Activated CD4-positive, CD25-positive, alpha-beta regulatory T cell (primary cell): Measurements from ENCODE around the gene RNF166.

ENCODE experiments used
- DNase-seq, 4 experiments: peaks; one replicate each; lab custom pipeline; 2025; lab: John Stamatoyannopoulos, UW

Gene RNF166, protein sequence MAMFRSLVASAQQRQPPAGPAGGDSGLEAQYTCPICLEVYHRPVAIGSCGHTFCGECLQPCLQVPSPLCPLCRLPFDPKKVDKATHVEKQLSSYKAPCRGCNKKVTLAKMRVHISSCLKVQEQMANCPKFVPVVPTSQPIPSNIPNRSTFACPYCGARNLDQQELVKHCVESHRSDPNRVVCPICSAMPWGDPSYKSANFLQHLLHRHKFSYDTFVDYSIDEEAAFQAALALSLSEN

DNA sequence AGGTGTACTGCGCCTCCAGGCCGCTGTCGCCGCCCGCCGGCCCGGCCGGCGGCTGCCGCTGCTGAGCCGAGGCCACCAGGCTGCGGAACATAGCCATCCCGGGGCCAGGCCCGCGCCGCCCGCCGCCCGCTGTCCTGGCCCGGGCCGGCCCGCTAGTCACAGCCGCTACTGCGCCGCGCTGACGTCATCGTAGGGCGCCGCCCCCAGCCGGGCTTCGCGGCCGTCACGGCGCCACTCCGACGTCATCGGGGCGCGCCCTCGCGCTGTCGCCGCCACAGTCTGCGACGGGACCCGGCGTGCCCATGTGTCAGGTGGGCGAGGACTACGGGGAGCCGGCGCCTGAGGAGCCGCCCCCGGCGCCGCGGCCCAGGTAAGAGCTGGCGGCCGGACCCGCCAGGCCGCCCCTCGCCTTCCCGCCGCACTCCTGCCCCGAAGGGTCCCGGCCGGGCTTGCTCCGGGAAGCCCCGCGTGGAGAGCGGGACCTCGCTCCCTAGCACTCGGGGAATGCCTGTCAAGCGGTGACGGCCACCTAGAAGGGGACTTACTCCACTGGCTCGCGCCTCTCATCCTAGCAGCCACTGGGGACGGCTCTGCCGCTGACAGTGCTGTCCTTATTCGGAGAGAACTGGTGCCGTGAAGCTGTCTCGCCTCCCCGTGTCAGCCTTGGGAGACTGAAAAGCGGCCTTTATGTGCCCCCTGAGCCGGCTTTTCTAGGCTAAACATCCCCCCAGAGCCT is at the start of gene RNF166, which contains the start of gene CTU2:
TSS of gene RNF166 (minus strand) at position 180 of the 736 bp plus-strand sequence. CDS start at position 97, 83 bp downstream.
TSS of gene CTU2 (plus strand) at position 275 of the 736 bp plus-strand sequence. CDS start at position 303, 28 bp downstream.
- DNase-seq: peak; percentile 82 to 91 (median 88)

DNA sequence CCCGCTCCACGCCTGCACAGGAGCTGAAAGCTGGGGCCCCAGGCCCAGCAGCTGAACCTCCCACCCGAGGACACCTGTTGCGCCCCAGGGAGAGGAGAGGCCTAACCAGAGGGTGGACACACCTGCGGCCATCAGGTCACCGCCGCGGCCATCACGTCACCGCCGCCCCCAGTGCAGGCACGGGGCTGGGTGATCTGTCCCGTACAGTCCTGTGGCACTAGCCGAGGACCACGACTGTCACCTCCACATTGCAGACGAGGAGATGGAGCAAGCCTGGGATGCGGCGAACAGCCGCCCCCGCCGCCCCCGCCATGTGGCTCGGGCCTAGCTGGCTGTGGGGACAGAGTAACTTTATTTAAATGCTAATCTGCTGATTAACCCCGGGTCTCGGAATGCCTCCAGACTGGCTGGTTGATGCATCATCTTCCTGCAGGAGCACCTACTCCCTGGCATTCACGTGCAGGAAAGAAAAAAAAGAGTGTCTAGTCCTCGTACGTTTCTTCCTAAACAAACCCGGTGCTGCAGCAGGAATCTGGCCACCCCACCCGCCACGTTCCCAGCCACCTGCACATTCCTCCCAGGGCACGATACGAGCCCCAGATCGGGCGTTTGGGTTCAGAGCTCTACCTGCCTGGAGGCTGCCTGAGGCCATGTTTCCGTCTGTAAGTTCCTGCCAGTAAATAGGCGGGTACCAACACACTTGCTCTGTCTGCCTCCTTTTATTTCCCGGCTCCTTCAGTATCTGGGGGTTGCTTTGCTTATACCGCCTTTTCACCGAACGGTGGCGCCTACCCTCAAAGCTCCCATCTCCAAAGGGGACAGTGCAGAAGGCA is 48.9 kb upstream of the RNF166 start:
- DNase-seq: no peak

DNA sequence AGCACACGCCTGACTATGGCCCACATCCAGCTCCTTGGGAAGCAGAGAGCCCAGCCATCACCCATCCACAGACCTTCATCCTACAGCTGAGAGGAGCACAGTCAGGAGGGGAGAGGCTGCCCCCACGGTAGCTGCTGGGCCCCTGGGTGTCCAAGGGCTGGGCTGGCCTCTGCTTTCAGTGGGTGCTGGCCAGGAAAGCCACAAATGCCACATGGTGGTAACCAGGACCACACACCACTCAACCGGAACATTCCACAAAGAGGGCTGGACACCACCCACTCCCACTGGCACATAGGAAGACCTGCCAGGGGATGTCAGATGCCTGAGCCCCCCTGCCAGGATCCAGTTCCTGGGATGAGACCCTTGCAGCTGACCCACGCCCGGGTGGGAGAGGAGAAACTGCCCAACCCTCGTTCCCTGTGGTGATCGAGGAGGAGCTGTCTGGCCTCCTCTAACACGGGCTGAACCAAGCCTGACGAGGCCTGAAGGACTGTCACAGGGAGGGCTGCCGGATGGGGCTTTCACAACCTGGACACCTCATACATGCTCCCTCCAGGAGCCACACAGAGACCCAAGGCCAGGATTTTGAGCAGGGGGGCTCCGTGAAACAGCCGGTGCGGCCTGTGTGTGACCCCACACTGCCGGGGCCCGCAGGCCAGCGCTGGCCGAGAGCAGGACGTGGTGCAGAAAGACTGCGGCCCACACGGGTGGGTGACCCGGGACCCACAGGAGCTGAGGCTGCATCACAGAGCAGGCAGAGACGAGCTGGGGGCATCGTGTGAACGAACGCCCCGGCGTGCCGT is 48.1 kb upstream of the RNF166 start:
- no peak for DNase-seq

DNA sequence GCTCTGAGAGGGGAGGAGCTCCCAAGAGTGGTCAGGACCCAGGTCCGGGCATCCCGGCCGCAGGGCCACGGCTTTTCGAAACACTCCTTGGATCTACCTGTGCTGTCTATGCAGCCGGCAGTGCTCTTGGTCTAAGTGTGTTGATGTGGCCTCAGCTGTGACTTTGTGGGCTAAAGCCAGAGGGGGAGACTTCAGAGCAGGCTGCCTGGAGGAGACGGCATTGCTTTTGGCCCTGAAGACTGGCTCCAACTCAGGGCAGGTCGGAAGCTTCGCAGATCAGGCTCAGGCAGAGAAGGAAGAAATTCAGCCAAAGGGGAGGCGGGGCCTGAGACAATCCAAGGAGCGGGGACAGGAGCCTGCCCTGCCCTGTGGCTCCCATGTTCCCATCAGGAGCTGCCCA is 47.4 kb upstream of the RNF166 start:
- no peak for DNase-seq

DNA sequence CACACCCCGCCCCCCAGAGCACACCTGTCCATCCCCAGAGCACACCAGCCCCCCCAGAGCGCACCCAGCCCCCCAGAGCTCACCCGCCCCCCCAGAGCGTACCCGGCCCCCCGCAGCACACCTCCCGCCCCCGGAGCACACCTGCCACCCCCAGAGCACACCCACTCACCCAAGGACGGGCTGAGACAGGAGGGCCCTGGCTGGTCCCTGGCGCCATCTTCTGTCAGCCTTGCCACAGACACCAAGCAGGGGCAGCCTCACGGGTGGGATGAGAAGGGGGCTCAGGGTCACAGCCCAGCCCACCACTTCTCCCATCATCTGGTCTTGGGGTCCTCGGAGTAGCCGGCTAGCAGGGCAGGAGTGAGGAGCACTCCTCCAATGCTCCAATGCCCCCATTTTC is 47.0 kb upstream of the RNF166 start:
- no peak for DNase-seq

DNA sequence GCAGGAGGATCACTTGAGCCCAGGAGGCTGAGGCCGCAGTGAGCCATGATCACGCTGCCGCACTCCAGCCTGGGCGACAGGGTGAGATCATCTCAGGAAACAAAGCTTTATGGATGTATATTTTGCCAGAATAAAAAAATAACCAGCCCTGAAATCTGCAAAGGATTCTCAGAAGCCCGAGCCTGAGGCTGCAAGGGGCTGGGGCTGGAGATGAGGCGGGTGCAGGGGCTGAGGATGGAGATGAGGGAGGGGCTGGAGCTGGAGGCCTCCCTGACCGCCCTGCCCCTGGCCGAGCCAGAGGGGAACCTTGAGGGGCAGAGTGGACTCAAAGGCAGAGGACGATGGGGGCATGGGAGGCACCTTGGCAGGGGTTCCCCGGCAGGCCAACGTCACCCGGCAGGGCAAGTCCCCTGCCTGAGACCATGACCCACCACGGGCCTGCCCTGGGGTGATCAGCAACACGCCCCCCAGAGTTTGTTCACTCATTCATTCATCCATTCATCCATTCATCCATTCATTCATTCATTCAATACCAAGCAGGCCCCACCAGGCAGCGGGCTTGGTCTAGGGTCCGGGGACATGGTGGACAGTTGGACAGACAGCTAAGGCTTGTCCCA is 46.3 kb upstream of the RNF166 start:
- DNase-seq: no peak

DNA sequence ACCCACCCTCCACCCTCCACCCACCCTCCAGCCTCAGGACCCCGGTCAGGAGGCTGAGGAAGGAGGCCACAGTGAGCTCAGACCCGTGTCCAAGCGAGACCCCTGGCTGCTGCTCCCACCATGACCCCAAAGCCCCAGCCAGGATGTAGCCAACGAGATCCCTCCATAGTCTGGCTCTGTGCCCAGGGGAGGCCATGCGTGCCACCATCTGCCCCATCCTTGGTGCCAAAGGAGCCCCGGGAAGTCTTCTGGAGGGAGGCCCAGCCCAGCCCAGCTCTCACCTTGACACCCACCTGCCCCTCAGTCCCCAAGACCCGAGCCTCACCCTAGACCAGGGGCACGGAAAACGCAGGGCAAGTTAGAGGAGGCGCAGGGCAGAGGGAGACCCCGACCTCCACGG is 44.6 kb upstream of the RNF166 start:
- no peak for DNase-seq

DNA sequence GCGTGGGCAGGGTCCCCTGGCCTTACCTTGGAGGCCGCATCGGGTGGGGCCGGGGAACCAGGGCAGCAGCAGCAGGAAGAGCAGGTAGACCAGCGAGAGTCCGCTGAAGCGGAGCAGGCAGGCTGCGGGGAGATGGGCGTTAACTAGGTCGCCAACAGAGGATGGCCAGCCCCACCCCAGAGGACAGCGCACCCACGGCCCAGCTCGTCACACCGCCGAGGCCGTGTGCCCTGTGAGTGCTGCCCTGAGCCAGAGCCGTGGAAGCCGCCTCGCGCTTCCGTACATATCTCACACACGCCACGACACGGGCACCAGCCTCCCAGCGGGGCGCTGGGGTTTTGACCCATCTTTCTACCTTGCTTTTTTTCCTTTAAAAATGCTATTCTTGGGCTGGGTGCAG is 43.1 kb upstream of the RNF166 start:
- DNase-seq: no peak

DNA sequence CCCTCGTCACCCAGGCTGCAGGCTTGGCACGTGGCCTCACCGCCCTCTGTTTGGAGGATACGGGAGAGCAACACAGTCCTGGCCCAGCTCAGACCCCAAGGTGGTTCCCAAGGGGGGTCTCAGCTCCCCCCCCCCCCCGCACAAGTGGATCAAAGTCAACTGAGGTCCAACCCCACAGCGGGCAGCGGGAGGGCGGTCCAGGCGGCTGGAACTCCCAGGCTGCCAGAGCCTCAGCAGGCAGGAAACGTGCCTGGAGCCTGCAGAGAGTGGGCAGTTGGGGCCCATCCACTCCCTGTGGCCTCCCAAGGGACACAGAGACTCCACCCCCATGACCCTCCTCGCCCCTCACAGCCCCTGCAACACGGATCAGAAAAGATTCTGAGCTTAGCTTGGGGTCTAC is 42.2 kb upstream of the RNF166 start:
- no peak for DNase-seq

DNA sequence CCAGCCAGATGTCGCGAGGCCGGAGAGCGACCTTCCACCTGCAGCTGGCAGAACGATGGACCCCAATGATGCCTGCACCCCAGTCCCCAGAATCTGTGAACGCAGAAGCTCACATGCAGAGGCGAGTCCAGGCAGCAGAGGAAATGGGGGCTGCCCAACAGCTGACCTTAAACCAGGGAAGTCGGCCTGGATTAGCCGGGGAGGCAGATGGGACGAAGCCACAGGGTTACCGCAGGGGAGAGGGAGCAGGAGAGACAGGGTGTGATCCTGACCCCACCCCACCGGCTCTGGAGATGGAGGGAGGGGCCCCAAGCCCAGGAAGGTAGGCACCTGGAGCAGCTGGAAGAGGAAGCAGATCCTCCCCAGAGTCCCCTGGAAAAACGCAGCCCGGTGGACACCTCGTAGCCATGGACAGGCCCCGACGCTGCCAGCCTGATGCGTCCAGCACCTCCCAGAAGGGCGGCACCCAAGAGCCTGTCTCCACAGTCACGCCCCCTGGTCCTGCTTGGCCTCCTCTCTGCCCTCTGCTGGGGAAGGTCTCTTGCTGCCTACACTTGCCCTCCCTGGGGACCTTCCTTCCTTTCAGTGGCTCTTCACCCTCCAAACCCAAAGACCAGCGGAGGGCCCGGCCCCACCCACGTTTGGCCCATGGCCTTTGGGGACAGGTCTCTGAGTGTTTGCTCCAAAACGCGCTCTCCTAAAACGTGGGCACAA is 41.5 kb upstream of the RNF166 start:
- DNase-seq: no peak

DNA sequence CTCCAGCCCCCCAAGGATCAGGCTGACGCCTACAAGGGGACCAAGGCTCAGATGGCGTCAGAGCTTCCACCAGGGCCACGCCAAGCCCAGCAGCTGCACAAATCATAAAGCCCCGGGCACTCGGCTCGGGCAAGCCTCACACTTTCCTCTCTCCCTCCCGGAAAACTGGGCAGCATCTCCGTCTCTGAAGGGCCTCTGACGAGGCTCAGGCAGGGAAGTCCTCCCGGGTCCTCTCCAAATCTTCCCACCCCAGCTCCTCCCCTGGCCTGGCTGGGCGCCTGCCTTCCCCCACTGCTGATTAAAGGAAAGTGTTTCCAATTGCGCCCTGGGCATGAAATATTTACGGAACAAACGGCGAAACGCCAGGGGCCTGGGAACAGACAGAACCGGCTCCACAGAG is 40.3 kb upstream of the RNF166 start:
- no peak for DNase-seq

DNA sequence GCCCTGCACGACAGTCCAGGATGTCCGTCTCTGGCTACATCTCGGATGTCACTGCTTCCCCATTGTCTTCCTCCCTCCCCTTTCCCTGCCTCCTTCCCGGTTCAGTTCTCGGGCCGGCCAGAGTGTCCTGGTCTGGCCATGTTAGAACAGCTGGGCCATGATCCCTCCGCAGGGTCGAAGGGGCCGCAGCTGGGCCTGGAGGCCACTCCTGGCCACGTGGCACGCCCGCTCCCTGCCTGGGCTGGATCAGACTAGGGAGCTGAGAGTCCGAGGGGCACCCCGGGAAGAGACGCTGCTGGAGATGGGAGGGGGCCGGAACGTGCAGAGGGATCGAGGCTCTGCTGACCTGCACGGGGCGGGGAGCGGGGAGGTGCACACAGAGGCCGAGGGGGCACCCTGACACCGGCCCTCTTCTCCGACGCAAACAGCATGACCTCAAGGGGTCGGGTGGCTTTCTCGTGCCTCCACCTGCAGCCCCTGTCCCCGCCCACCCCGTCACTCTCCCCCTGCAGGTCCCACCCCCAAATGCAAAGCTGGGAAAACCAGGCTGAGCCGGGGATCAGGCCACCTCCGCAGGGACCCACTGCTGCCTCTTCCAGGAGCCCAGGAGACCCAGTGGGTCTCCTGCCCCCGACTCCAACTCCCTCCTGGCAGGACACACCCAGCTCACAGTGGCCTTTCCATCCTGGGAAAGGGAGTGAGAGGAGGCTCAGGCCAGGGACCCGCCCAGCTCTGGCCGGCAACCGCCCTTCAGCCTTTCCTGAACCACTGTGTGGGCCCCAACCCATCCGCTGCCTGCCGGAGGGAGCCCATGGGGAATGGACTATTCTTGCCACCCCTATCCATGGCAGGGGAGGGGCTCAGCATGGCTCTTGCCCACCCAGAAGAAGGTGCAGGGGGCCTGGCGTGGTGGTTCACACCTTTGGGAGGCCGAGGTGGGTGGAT is 38.6 kb upstream of the RNF166 start:
- no peak for DNase-seq

DNA sequence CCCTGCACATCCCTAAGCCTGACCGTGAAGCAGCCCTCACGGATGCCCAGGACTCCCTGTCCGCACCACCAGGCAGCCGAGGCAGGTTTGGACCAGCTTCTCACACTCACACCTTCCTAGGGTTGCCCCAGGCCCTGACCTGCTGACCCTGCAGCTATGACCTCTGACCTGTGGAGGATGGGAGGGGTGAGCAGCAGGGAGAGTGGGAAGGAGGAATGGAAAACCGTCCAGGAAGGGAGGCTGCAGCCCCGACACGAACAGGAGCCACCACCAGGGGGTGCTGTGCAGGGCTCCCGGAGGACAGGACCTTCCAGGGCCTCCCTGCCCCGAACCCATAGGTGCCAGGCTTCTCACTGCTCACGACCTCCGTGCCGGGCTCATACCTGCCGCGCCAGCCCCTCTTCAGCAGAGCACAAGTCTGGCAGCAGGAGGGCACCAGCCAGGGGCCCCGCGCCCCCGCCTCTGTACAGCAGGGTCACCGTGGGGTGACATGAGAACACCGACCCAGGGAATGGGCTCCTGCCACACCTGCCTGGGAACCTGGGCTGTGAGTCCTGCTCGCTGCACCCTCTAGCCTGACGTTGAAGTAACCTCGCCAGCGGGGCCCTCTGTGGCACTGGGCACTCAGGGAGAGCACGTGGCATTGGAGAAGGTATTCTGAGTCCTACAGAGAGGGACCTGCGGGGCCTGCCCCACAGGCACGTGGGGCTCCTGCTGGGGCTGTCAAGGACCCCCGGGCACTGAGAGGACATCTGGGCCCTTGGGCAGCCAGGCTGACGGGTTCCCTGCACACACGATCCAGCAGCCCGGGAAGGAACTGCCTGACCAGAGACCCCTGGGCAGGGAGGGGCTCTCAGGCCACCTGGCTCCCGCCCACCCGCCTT is 37.7 kb upstream of the RNF166 start:
- DNase-seq: peak; percentile 44 to 63 (median 59)

DNA sequence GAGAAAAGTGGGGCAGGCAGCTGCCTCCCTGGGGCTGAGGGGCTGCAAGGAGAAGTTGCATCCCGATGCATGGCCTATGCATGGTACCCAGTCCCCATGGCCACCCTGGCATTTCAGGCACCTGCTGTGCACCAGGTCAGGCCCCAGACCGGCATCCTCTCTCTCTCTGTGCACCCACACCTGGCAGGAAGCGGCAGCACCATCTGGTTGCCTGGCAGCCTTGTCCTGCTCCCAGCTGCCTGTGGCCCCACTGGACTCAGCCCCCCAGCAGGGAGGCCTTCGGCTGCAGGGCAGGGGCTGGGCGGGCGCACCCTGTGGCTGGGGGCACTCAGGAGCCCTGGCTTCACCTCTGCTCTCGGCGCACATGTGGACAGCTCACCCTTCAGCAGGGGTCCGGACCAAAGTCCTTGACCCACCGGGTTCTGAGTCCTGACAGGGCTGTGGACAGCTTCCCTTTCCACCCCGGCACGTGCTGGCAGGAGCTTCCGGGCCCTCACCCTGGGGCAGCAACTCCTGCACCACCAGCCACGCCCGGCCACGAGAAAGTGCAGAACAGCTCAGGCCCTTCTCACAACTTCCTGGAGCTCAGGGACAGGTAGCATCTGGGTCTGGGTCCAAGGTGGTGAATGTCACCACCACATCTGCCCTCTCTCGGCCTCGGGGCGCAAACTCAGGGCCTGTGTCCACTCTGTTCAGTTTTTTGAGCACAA is 36.8 kb upstream of the RNF166 start:
- DNase-seq: no peak

DNA sequence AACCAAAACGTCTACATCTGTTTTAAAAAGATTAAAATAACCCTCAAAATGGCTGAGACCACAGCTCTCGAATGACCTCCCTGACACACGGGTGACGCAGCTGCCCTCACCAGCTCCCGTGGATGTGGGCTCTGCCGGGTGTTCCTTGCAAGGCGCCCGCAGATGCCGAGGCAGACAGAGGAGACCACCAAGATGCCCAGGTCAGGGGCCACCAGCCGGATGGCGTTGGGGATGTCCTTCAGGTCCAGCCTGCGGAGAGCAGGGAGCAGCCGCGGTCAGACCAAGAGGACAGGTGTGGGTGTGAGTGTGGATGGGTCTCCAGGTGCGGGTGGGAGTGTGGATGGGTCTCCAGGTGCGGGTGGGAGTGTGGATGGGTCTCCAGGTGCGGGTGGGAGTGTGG is 35.2 kb upstream of the RNF166 start:
- DNase-seq: no peak

DNA sequence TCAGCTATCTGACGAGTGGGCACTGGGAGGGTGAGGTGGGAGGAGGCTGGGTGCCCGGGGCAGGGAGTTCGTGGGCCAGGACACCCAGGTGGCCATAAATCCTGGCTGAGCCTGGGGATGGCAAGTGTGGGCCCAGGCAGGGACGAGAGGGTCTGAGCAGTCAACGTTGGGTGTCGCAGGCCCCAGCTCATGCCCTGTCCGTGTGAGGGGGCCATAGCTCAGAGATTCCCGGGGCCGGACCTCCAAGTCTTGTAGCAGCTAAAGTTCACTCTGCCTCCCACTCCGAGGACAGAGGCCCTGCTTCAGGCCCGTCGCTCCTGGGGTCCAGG is 34.5 kb upstream of the RNF166 start:
- no peak for DNase-seq

DNA sequence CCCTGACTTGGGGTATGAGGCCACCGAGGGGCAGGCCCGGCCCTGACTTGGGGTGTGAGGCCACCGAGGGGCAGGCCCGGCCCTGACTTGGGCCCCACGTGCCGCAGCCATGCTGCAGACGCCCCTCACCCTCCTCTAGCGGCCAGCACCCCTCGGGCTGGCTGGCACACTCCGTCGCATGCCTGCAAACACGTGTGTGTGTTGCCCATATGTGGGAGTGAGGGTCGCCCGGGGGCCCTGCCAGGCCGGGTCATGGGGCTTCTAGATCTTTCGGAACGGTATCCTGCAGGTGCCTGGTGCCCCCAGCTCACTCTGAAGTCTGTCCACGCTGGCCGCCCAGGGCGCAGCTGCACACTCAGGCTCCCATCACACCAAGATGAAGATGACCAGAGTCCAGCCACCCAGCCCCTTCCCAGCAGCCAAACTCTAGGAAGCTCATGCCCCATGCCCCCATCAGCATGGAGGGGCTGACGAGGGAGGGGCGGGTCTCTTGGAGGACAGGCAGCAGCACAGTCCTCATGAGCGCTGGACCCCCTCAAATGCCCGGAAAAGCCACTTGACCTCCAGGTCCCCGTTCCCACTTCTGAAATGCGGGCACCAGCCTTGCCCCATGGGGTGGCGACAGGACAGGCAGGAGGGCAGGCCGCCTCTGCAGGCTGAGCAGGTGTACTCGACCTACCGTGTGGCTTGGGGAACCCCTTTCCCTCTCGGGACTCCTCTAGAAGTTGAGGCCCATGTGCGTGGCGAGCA is 33.9 kb upstream of the RNF166 start:
- no peak for DNase-seq
